Endometrium (tissue), 2 donors: ENCODE measurements around the gene NACAD.

ENCODE experiments used
- FAIRE-seq: peaks from 2 replicates; lab custom pipeline; 2012; peaks lifted over from hg19 to GRCh38; lab: Jason Lieb, UNC
- donor health status: control.
- donor health status: control.

The NACAD gene

DNA sequence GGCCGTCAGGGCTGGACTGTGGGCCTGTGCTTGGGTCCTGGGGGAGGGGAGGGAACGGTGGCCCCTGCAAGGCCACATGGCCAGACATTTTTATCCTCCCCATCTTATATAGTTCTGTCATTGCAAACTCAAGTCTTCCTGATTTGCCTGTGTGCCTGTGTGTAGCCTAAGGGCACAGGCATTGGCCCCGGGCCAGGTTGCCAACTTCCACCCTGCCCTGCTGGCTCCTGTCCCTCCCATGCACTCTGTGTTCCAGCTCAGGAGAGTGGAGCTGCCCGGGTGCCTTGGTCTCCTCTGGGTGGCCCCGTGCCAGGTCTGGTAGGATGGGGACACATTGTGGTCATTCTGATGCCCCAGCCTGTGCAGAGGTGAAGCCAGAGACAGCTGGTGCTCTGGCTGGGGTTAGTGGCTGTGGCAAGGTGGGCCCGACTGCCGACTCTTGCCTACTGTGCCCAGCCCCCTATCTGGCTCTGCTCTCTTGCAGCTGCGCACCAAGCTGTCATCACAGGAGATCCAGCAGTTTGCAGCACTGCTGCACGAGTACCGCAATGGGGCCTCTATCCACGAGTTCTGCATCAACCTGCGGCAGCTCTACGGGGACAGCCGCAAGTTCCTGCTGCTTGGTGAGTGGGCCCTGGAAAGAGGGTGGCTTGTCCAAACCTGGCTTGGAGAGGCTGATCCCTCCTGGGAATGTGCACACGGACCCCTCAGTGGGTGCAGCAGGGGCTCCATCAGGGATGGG is 14.8 kb downstream of the NACAD start:
- no peak for FAIRE-seq

DNA sequence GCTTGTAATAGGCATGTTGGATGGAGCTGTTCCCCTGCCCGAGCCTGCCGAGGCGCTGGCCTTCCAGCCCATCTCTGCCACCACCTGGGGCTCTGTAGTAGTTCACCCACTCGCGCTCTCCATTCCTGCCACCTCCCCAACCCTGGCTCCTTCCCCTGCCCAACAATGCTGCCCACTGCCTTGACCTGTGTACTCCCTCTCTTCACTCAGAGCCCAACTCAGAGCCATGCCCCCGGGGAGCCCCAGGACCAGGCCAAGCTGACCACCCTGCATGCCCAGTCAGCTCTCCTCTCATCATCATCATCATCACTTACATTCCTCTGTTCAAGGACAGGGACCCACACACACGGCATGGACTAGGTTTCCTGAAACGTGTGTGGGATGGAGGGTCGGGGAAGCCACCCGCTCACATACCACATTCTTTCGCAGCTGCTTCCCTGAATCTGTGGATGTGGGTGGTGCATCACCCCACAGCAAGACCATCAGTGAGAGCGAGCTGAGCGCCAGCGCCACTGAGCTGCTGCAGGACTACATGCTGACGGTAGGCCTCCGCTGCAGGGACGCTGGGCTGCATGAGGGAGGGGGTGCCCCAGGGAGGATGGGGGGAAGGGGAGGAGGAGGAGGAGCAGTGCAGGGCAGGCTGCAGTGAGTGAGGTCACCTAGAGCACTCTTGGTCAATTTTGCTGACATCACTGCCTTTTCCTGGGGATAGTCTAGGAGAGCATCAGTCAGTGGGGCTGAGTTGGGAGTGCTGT is 15.6 kb downstream of the NACAD start:
- FAIRE-seq = no peak

DNA sequence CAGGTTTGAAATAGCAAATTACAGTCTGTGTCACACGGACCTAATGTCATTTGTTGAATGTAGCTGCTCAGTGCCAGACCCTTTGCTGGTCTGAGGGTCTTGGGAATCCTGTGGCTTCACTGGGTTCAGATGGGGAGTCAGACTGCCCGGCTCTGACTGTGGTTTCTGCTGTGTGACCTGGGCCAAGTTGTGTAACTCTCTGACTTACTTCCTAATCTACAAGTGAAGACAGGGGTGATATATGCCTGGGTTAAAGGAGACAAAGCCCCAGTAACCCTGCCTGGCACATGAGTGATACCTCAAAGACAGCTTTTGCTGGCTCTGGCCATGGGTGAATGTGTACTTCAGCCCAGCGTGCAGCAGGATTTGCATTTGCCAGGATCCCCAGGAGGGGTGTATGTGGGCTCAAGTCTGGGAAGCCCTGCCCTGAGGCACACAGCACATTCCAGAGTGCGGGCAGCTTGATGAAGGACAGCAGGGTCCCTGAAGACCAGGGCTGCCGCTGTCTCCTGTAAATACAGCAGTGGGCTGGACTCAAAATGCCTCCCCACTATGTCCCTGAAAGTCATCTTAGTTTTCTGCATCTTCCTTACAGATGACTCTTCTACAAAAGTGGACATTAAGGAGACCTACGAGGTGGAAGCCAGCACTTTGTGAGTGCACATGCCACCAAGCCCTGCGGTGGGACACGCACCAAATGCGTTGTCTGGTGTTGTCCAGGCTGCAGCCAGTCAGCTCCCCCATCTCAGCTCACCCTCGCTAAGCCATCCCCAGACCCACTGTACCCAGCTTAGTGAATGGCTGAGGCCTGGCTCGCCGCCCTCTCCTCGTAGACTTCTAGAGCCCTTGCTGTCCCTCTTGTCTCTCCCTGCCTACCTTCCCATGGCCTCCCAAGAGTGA is 16.4 kb downstream of the NACAD start:
- FAIRE-seq = no peak

DNA sequence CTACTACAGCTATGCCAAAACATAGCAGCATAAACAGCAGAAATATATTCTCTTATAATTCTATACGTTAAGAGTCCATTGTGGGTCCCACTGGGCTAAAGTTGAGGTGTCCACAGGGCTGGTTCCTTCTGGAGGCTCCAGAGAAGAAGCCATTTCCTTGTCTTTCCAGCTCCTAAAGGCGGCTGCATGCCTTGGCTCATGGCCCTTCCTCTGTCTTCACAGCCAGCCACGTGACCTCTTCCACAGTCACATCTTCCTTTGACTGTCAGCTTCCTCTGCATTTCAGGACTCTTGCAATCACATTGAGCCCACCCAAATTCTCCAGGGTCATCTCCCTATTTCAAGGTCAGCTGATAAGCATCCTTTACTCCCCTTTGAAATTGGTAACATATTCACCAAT is 17.2 kb downstream of the NACAD start:
- FAIRE-seq = no peak

DNA sequence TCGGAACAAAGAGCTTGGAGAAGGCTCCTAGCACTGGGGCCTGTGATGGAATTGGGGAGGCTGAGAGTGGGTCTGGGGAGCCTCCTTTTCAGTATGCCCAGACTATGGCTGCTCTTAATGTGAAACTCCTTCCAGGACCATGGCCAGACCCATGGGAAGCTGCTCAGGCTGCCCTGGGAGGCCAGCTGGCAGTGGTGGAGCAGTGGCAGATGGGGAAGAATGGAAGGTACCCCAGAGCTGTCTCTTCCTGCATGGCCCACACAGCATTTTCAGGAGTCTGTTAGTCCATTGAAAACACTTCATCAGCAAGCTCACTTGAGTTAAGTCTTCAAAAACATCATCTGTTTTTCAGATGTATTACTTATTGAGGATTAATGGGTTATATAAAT is 18.5 kb downstream of the NACAD start:
- no peak for FAIRE-seq

DNA sequence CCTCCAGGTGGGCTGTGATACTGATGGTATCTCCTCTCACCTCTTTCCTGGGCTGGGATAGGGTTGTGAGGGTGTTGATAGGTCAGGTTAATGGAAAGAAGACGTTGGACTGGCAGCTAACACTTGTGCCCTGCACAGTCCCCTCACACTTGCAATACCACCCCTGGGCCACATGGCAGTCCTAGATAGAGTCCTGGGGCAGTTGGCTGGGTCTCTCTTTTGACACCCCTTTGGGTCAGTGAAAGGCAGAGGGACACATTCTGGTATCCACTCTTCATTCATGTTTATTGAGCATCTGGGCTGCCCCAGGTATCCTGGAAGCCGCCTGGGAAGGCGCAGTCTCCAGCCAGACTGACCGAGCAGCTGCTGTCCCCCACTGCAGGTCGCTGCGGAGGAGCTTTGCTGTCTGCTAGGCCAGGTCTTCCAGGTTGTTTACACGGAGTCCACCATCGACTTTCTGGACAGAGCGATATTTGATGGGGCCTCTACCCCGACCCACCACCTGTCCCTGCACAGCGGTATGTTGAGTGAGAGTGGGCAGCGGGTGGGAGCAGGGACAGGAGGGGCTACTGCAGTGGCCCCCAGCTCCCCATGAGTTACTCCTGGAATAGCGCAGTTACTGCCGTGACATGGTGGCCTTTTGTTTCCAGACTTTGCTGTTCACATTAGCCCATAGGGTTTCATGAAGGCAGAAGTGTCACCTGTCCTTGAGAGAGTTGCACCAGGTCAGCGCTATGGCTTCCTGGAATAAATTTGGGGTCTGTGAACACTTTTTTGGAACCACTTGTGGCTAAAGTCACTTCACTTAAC is 19.1 kb downstream of the NACAD start:
- FAIRE-seq = no peak

DNA sequence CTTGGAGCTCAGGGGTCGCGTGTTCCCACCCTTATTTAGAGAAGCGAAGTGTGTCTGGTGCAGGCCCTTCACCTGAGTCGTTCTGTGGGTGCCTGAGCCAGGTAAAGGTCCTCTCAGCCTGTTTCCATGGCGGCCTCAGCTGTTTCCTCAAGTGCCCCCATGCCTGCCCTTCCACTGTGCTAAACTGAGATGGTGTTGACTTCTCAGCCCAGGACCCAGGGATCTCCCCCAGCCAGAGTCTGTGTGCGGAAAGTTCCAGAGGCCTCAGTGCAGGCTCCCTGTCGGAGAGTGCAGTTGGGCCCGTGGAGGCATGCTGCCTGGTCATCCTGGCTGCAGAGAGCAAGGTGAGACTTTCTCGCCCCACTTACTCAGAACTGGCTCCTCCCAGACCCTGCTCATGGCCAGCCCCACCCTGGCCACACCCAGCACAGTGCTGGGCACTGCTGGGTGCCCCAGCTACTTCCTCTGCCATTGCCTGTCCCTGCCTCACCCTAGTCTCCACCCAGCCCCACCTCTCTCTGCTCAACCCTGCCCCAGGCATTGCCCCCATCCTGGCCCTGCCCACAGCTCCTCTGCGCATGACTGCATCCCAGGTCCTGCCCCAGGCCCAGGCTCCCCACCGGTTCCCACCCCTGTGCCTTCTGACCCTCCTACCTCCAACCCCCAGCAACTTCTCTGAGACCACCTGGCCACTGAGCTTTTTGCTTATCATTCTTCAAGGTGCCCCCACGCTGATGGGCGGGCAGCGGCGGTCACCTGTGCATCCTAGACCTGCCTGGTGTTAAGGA is 20.3 kb downstream of the NACAD start:
- no peak for FAIRE-seq

DNA sequence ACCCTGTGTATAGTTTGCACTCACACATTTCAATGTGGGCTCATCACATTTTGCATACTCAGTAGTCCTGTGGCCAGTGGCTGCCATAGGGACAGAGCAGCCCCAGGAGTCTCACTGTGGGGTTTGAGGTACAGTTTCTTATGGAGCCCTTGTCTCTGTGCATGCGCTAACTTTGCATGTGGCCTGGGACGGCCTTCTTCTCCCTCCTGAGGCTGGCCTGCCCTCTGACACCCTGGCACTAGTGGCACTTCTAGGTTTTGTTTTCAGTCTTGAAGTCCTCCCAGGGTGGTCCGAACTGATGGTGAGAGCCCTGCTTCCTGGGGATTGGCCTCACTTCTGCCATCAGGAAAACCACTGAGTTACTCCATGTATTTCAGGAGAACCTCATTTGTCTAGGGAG is 21.2 kb downstream of the NACAD start:
- FAIRE-seq = no peak

DNA sequence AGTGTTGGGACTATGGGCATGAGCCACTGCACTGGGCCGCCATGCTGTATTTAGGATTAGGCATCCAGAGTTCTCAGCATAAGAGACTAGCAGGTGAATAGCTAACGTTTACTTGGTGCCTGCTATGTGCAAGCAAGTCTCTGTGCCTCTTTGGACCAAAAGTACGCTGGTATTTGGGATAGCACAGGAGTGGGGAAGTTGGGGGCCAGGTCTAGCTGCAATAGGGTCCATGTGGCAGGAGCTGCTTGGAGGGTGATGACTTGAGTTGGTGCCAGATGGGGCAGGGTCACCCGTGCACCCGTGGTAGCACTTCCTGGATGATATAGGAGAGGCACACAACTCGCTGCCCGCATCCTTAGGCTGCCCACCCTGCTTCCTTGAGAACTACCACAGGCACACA is 22.4 kb downstream of the NACAD start:
- FAIRE-seq = no peak

DNA sequence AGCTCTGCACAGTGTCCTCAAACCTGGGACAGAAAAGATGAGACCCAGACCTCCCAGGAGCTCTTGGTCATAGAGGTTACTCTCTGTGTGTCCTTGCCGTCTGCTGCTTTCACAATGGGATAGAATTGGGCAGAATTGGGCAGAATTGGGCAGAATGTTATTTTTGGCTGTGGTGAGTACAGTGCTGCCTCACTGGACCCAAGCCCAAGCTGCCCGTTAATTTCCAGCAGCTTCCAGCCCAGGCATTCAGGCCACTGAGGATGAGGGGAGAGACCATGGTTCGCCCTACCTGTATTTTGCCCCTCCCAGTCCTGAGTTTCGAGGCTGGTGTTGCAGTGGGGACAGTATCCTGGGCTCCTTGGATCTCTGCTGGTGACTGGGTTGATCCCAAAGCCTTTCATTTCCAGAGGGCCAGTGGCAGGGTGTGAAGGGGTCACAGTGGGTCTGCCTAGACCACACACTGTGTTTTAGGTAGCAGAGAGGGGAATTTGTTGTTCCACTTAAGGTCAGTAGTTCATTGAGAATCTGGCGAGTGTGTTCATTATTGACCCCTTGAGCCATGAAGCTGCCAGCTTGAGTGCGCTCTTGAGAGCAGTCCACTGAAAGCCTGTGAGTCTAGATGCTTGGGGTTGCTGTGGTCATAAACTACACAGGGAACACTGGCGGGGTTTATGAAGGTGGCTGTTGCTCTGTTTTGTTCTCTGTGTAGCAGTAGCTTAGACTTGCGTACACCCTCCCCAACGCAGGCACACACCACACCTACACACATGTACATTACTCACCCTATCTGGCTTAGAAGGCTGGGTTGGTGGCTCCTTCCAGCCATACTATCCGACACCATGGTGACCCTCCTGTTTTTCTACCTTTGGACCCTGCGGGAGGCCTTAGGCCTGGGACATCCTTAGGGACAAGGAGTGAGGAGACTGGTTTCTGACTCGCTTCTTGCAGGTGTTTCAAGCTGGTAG is 23.5 kb downstream of the NACAD start:
- no peak for FAIRE-seq

DNA sequence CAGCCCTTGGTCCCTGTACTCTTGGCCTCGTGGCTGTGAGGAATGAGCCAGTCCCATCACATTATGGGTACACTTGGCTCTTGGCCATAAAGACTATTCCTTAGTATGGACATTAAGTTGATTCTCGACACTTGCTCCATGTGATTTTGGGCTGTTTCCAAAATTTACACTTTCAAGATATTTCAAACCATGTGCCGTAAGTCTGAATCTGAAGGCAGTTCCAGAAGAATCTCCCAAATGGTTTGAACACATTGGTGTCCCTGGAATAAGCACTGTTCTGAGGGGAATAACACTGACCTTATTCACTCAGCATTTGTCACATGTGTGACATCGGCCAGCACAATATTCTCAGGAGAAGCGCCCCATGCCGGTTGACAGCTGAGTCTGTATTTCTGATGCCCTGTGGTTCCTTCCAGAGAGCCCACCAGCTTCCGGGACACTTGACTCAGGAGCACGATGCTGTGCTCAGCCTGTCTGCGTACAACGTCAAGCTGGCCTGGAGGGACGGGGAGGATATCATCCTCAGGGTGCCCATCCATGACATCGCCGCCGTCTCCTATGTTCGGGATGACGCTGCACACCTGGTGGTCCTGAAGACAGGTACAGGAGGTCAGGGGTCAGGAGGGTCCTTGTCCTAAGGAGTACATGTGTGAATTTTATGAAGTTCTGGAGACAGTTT is 24.6 kb downstream of the NACAD start:
- FAIRE-seq = no peak

DNA sequence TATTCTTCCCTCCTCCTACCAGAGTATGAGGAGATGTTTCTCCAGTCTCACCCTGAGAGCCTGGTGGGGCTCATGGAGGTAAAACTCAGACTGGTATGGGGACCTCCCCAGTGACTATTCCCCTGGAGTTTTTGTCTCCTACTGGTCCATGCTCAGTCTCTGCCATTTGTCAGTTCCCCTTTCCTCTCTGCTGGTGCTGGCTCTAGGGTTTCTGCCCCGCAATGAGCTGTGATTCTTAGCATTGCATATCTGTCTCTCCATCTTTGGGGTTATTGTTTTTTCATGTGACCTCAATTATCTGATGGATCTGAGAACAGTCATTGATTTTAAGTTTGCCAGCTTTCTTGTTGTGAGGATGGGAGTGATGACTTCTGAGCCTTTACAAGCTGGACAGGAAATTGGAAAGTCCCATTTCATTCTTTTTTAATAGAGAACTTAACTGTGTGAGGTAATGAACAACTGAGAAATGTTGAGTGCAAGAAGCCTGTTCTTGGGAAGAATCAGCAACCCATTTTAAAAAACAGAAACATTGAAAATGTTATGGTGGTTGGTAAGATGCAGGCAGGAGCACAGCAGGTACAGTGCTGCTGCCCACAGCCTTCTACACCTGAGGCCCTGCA is 26.9 kb downstream of the NACAD start:
- no peak for FAIRE-seq

DNA sequence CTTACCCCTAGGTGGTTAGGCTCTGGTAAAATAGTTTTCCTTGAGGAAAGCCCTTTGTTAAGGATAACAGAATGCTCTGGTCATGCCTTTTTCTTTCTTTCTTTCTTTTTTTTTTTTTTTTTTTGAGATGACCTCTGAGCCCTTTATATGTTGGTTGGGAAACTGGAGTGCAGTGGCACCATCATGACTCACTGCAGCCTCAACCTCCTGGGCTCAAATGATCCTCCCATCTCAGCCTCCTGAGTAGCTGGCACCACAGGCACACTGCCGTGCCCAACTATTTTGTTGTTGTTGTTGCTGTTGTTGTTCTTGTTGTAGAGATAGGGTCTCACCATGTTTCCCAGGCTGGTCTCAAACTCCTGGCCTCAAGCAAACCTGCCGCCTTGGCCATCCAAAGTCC is 27.4 kb downstream of the NACAD start:
- FAIRE-seq = no peak

DNA sequence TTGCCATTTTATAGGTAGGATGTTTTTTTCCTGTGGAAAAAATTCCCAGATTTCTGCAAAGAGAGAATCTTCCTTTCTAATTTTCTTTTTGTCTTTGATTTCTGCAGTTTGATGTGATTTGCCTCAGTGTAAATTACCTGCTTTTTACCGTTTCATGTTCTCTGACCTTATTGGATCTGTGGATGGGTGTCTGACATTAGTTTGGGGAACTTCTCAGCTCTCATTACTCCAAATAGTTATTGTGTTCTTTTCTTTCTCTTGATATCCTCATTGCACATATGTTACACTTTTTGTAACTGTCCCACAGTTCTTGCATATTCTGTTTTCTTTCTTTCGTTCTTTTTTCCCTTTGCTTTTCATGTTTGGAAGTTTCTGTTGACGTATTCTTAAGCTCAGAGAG is 28.5 kb downstream of the NACAD start:
- FAIRE-seq = no peak

DNA sequence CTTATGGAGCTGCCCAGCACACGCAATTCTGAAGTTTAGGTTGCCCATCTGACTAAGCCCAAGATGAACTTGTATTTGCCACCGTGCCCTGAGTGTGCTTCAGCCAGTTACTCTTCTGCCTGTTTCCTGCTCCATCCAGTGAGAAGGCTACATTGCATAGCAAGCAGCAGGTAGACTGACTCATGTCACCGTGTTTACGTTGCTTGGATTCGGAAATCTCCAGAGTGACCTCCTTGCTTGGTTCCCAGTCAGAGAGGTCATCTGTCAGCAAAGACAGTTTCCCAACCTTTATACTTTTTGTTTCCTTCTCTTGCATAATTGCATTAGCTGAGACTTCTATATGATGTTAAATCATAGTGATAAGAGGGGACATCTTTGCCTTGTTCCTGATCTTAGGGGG is 30.9 kb downstream of the NACAD start:
- no peak for FAIRE-seq

DNA sequence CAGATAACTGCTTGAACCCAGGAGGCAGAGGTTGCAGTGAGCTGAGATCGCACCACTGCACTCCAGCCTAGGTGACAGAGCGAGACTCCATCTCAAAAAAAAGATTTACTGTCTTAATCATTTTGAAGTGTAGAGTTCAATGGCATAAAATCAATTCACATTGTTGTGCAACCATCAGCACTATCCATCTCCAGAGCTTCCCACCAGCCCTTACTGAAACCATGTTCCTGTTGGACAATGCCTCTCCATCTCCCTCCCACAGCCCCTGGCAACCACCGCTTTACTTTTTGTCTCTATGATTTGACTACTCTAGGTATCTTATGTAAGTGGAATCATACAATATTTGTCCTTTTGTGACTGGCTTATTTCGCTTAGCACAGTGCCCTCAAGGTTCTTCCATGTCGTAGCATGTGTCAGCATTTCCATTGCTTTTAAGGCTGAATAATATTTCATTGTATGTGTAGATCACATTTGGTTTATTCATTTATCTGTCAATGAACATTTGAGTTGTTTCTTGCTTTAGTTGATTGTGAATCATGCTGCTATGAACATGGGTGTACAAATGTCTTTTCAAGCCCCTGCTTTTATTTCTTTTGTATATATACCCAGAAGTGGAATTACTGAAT is 33.1 kb downstream of the NACAD start:
- FAIRE-seq = no peak

DNA sequence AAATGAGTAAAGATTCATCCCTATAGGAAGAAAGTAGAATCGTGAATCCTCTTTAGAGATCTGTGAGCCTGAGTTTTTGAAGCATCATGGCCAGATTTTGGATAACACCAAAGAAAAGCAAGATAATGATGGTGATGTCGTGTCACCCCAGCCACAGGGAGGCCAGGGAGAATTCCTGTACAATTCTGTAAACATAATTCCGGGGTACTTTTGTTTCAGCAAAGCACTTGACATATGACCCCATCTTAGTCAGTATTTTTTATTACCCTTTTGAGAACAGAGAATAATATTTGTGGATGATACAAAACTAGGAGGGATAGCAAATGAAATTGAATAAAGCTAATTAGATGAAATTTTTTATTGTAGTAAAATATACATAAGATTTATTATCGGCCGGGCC is 33.8 kb downstream of the NACAD start:
- peak; percentile 35 for FAIRE-seq

DNA sequence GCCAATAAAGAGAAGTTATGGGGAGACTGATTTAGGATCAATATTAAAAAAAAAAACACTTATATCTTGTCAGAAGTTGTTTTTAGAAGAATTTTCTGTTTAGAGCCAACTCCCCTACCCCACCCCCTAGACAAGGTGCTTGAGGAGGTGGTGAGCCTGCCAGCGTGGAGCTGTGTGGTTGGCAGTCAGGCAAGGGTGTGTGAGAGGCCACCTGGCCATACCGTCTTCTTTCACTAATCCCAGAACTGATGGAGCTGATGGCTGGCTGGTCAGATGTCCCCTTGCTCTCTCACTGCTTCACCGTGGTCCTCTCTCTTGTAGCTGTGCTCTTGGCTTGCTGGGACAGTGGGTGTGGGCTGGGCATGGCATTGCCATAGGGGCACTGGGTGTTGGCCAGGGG is 34.3 kb downstream of the NACAD start:
- no peak for FAIRE-seq
